Measurements from ENCODE around the gene PIH1D2.

DNA sequence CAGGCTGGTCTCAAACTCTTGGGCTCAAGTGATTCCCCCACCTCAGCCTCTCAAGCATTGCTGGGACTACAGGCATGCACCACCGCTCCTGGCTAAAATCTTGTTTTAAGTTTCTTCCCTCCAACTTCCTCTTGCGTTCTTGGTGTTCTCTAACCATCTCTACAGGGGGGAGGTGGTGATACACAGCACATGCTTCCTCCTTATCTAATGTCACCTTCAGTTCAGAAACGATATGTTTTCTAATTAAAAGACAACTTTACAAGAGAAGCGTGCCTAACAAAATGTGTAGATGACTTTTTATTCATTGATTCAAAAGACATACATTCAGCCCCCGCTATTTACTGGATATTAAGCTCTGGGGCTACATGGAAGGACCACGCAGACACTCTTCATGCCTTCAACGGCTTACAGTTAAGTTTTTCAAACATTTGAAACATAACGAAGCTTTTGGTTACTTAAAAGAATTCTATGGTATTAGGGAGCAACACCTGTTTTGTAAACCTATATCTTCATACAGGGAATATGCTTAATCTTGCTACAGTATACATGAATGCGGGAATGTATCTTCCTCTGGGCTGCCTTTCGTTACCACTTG lies 49.5 kb downstream of the PIH1D2 start:
- TF ChIP-seq, protein P1, sequence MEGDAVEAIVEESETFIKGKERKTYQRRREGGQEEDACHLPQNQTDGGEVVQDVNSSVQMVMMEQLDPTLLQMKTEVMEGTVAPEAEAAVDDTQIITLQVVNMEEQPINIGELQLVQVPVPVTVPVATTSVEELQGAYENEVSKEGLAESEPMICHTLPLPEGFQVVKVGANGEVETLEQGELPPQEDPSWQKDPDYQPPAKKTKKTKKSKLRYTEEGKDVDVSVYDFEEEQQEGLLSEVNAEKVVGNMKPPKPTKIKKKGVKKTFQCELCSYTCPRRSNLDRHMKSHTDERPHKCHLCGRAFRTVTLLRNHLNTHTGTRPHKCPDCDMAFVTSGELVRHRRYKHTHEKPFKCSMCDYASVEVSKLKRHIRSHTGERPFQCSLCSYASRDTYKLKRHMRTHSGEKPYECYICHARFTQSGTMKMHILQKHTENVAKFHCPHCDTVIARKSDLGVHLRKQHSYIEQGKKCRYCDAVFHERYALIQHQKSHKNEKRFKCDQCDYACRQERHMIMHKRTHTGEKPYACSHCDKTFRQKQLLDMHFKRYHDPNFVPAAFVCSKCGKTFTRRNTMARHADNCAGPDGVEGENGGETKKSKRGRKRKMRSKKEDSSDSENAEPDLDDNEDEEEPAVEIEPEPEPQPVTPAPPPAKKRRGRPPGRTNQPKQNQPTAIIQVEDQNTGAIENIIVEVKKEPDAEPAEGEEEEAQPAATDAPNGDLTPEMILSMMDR (IDR thresholded peaks at IDR 0.05; ENCODE audit: poor library complexity), result no peak
- TF ChIP-seq EZH2phosphoT487 (IDR thresholded peaks at IDR 0.05; ENCODE audit: low read depth, severe bottlenecking, unreplicated experiment) (no peak), EZH2 (IDR thresholded peaks at IDR 0.05; ENCODE audit: borderline replicate concordance) (no peak)
